HEK293T (cell line): ENCODE data around the gene UBA1.

ENCODE experiments used
- ARNT ChIP-seq: fragments of 450-650 bp; IDR thresholded peaks from 2 replicates; pipeline ENCODE4 v1.6.1; 2017; ENCODE audit warnings: mild to moderate bottlenecking
- CTBP1 ChIP-seq: fragments of 450-650 bp; IDR thresholded peaks from 2 replicates; pipeline ENCODE4 v1.6.1; 2016; ENCODE audit warnings: borderline replicate concordance
- FOXA1 ChIP-seq: fragments of 450-650 bp; IDR thresholded peaks from 2 replicates; pipeline ENCODE4 v1.6.1; 2016; ENCODE audit warnings: mild to moderate bottlenecking
- FOXM1 ChIP-seq: fragments of 450-650 bp; IDR thresholded peaks from 2 replicates; pipeline ENCODE4 v1.6.1; 2017; ENCODE audit warnings: mild to moderate bottlenecking, borderline replicate concordance
- L3MBTL2 ChIP-seq: fragments of 450-650 bp; conservative IDR thresholded peaks from 2 replicates; pipeline ENCODE4 v1.6.1; 2016; ENCODE audit warnings: mild to moderate bottlenecking
- PKNOX1 ChIP-seq: fragments of 450-650 bp; IDR thresholded peaks from 2 replicates; pipeline ENCODE4 v1.6.1; 2016
- SP1 ChIP-seq: fragments of 450-650 bp; IDR thresholded peaks from 2 replicates; pipeline ENCODE4 v1.6.1; 2017
- SUZ12 ChIP-seq: fragments of 450-650 bp; IDR thresholded peaks from 2 replicates; pipeline ENCODE4 v1.6.1; 2016; ENCODE audit warnings: mild to moderate bottlenecking
- TARDBP ChIP-seq: fragments of 450-650 bp; IDR thresholded peaks from 2 replicates; pipeline ENCODE4 v1.6.1; 2016

- no peak for TF ChIP-seq FOXM1
- no peak for TF ChIP-seq TARDBP
- TF ChIP-seq SP1, result no peak
- TF ChIP-seq FOXA1, result no peak
- TF ChIP-seq L3MBTL2, result no peak
- no peak for TF ChIP-seq CTBP1
- TF ChIP-seq PKNOX1, result no peak
- TF ChIP-seq ARNT, result no peak
- no peak for TF ChIP-seq SUZ12
Observed at GRCh38 chrX:47186096-47186740, 7.4 kb upstream of the UBA1 start.
